Esophagus muscularis mucosa (tissue), 4 donors: Measurements from ENCODE around the gene ESAM. TPM values are rescaled to one million over a fixed set of nuclear protein-coding genes. Genes with fewer than 3 reads are reported as not detected.
A peak's percentile ranks its signal among the peaks of the same experiment; 100 is the strongest.

Experiments
- DNase-seq: peaks from one replicate; pipeline ENCODE4 v3.0.0-alpha.2; 2017; ENCODE audit errors: extremely low spot score
- H3K27ac ChIP-seq, 4 donors: fragments of 200-600 bp; sonication (generic); replicated peaks in 1 of 4; 1 replicate in 3 of 4; 2 replicates in 1 of 4; pipeline ENCODE4 v1.5.1; 2016 to 2019; ENCODE audit warnings: mild to moderate bottlenecking in 1 of 4
- H3K27me3 ChIP-seq, 4 donors: fragments of 200-600 bp; sonication (generic); one replicate each; pipeline versions ENCODE4 v1.5.1 to v1.6.0; 2016 to 2019
- H3K36me3 ChIP-seq, 4 donors: fragments of 200-600 bp; sonication (generic); one replicate each; pipeline ENCODE4 v1.5.1; 2016 to 2019
- H3K4me1 ChIP-seq, 4 donors: fragments of 200-600 bp; sonication (generic); one replicate each; pipeline ENCODE4 v1.5.1; 2016 to 2019
- H3K4me3 ChIP-seq, 4 donors: fragments of 200-600 bp; sonication (generic); 1 replicate in 2 of 4; 2 replicates in 2 of 4; pipeline ENCODE4 v1.5.1; 2016 to 2019; ENCODE audit warnings: mild to moderate bottlenecking in 4 of 4, moderate library complexity in 1 of 4
- H3K9me3 ChIP-seq, 4 donors: fragments of 200-600 bp; sonication (generic); 1 replicate in 3 of 4; 2 replicates in 1 of 4; pipeline ENCODE4 v1.5.1; 2016 to 2019
- EP300 ChIP-seq: sonication (generic); formaldehyde crosslinking; IDR thresholded peaks from one replicate; pipeline ENCODE4 v1.6.1; 2017; ENCODE audit warnings: antibody characterized with exemption
- POLR2A ChIP-seq: fragments of 450-650 bp; IDR thresholded peaks from one replicate; pipeline ENCODE4 v1.6.1; 2017; ENCODE audit warnings: antibody characterized with exemption, moderate library complexity, mild to moderate bottlenecking, low read depth
- POLR2AphosphoS5 ChIP-seq, 2 donors: sonication (generic); formaldehyde crosslinking; IDR thresholded peaks; one replicate each; pipeline ENCODE4 v1.6.1; 2017; ENCODE audit warnings: antibody characterized with exemption in 2 of 2
- WGBS: methylation state at CpG from one replicate; pipeline ENCODE4 v1.1.5; 2018; 5-methylcytosine and 5-hydroxymethylcytosine counted together
- intact Hi-C: fragments of 100-400 bp; cut with DNase I; formaldehyde crosslinking; loops from one replicate; pipeline ENCODE4 v1.15.1; 2023
- total RNA-seq, 4 donors: library from RNA; depleted of rRNA; stranded (reverse); fragments of >200 nt; gene quantifications; one replicate each; pipeline versions ENCODE4 v1.1.0 to v1.2.1, GENCODE V29; 2016
- TF ChIP-seq, protein P1 (sequence below), 3 experiments: fragments of 200-600 bp in 2 of 3; fragments of 450-650 bp in 1 of 3; sonication (generic) in 2 of 3; IDR thresholded peaks; one replicate each; pipeline ENCODE4 v1.5.1; 2017 to 2019; ENCODE audit warnings: antibody characterized with exemption in 3 of 3, mild to moderate bottlenecking in 2 of 3, moderate library complexity in 1 of 3

ESAM gene
- total RNA-seq, 4 donors from 2014 or later = 10.8 to 52.8 (median 41.1) TPM

GRCh38 chr11:124743050-124743449, 19.0 kb downstream of the ESAM start:
- TF ChIP-seq, protein P1, sequence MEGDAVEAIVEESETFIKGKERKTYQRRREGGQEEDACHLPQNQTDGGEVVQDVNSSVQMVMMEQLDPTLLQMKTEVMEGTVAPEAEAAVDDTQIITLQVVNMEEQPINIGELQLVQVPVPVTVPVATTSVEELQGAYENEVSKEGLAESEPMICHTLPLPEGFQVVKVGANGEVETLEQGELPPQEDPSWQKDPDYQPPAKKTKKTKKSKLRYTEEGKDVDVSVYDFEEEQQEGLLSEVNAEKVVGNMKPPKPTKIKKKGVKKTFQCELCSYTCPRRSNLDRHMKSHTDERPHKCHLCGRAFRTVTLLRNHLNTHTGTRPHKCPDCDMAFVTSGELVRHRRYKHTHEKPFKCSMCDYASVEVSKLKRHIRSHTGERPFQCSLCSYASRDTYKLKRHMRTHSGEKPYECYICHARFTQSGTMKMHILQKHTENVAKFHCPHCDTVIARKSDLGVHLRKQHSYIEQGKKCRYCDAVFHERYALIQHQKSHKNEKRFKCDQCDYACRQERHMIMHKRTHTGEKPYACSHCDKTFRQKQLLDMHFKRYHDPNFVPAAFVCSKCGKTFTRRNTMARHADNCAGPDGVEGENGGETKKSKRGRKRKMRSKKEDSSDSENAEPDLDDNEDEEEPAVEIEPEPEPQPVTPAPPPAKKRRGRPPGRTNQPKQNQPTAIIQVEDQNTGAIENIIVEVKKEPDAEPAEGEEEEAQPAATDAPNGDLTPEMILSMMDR (IDR thresholded peaks at IDR 0.05) = no peak
- TF ChIP-seq POLR2AphosphoS5 (IDR thresholded peaks at IDR 0.05) (no peak), EP300 (no peak), POLR2A (no peak)
- H3K4me3 ChIP-seq = no peak overlapping the region
- intact Hi-C loops = loop anchor here (5.0 kb wide), 1 partner anchor 71 kb away; the partner anchor contains the start of genes SIAE and SPA17
- H3K4me1 ChIP-seq = peaks cover 36 to 50% (median 44%) of the 10 kb centered on the region in 4 donors
- WGBS = 87% methylated on average over 6 of the region's 6 CpGs
- no peaks in the 10 kb centered on the region for H3K9me3 ChIP-seq
- no peak overlapping the region for H3K27ac ChIP-seq
- no peak for DNase-seq
- peaks cover 7 to 94% (median 45%) of the 10 kb centered on the region in 4 donors for H3K27me3 ChIP-seq
- H3K36me3 ChIP-seq = no peaks in the 10 kb centered on the region

DNA sequence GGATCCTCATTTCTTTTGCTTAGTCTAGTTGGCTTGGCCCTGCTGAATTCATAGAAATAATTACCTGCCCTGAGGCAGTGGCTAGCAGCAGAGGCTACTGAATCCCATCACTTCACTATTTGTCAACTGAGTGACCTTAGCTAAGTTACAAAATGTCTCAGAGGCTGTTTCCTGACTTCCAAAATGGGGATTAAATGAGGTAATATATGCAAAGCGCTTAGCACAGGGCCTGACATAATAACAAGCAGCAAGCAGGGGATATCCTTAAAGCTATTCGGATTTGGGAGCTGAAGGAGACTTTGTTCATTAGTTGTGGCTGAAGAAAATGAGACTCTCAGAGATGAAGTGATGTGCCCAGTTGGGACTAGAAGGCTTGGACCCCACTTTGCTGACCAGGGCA, 19.5 kb downstream of the ESAM start:
- no peak for DNase-seq
- peaks cover 7 to 94% (median 45%) of the 10 kb centered on the region in 4 donors for H3K27me3 ChIP-seq

GRCh38 chr11:124740277-124740882, 21.7 kb downstream of the ESAM start:
- Histone ChIP-seq H3K4me3 (peak overlapping the region; percentile 54 to 69 (median 59)), H3K9me3 (no peaks in the 10 kb centered on the region), H3K27ac (peak overlapping the region in 1 of 4 donors; percentile 0), H3K27me3 (peaks cover 7 to 94% (median 28%) of the 10 kb centered on the region in 4 donors), H3K36me3 (no peaks in the 10 kb centered on the region), H3K4me1 (peaks cover 13 to 23% (median 22%) of the 10 kb centered on the region in 4 donors)
- intact Hi-C loops = loop anchor here (5.0 kb wide), 1 partner anchor 68 kb away; the partner anchor contains the start of genes SIAE and SPA17
- 9% methylated on average over 12 of the region's 37 CpGs for WGBS
- DNase-seq = no peak
- TF ChIP-seq POLR2AphosphoS5 (IDR thresholded peaks at IDR 0.05) = no peak
- TF ChIP-seq, protein P1 (IDR thresholded peaks at IDR 0.05) = peak in 1 of 3 experiments; percentile 51

More for the DNA sequence above, 19.5 kb downstream of the ESAM start:
- TF ChIP-seq POLR2AphosphoS5 (IDR thresholded peaks at IDR 0.05) (no peak), EP300 (no peak), POLR2A (no peak)
- TF ChIP-seq, protein P1 (IDR thresholded peaks at IDR 0.05) = no peak
- 88% methylated on average over 2 of the region's 2 CpGs for WGBS
- Histone ChIP-seq H3K4me3 (no peak overlapping the region), H3K36me3 (no peaks in the 10 kb centered on the region), H3K9me3 (no peaks in the 10 kb centered on the region), H3K4me1 (peaks cover 33 to 45% (median 42%) of the 10 kb centered on the region in 4 donors), H3K27ac (no peak overlapping the region)
- intact Hi-C loops = loop anchor here (5.0 kb wide), 1 partner anchor 70 kb away; the partner anchor contains the start of genes SIAE and SPA17

- Histone ChIP-seq H3K4me3 (peak within 1 kb of the TSS; percentile 54 to 69 (median 59)), H3K27me3 (peaks cover 7 to 89% (median 22%) of the 10 kb centered on the region in 4 donors), H3K4me1 (peaks cover 12 to 21% (median 20%) of the 10 kb centered on the region in 4 donors), H3K27ac (peak within 1 kb of the TSS in 1 of 4 donors; percentile 0), H3K9me3 (no peaks in the 10 kb centered on the region), H3K36me3 (no peaks in the 10 kb centered on the region)
- TF ChIP-seq POLR2A (no peak), POLR2AphosphoS5 (IDR thresholded peaks at IDR 0.05) (peak in 1 of 2 donors; percentile 71), EP300 (no peak)
- TF ChIP-seq, protein P1 (IDR thresholded peaks at IDR 0.05) = no peak
- DNase-seq = peak; percentile 96
- 2% methylated on average over 26 of the region's 59 CpGs for WGBS
- intact Hi-C loops = loop anchor here (5.0 kb wide), 1 partner anchor 67 kb away; the partner anchor contains the start of genes SIAE and SPA17
These were observed 22.4 kb downstream of the ESAM start, which contains the start of gene NRGN for GRCh38 chr11:124739479-124740276. Gene NRGN, plus strand, starts transcription at chr11:124739942. Its CDS starts 143 bp downstream, at chr11:124740085.
